ENCODE data around the gene MAP4K4. TPM values are rescaled to one million over a fixed set of nuclear protein-coding genes. Genes with fewer than 3 reads are reported as not detected.
"Not testable (repeated sequence)": the region's sequence is repeated elsewhere in the genome, so short reads cannot be mapped to it uniquely, and the experiment has no call there.

Gene MAP4K4
- total RNA-seq, 4 donors from 2014 or later: 25.7 to 42.3 (median 29.8) TPM

DNA sequence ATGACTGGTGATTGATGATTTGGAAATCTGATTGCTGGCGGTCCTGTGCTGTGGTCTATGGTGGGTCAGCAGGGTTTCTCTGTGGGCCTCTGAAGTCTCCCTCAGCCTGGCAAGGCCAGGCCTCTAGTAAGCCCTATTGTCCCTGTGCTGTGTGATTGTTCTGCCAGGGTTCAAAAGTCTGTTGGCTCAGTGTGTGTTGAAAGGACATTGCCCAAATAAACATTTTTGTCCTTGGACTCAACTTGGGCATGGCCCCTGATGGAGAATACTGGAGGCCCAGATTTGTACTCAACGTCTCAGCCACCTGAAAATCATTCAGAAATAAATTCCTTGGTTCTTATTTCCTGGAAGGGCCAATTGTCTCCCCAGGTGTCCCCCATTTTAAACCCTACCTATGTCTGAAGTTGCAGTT is 74.4 kb downstream of the MAP4K4 start:
- no peak overlapping the region for H3K4me3 ChIP-seq (ENCODE audit: low read depth, poor library complexity, severe bottlenecking)
- TF ChIP-seq POLR2A (IDR thresholded peaks at IDR 0.05): no peak
- TF ChIP-seq, protein P1, sequence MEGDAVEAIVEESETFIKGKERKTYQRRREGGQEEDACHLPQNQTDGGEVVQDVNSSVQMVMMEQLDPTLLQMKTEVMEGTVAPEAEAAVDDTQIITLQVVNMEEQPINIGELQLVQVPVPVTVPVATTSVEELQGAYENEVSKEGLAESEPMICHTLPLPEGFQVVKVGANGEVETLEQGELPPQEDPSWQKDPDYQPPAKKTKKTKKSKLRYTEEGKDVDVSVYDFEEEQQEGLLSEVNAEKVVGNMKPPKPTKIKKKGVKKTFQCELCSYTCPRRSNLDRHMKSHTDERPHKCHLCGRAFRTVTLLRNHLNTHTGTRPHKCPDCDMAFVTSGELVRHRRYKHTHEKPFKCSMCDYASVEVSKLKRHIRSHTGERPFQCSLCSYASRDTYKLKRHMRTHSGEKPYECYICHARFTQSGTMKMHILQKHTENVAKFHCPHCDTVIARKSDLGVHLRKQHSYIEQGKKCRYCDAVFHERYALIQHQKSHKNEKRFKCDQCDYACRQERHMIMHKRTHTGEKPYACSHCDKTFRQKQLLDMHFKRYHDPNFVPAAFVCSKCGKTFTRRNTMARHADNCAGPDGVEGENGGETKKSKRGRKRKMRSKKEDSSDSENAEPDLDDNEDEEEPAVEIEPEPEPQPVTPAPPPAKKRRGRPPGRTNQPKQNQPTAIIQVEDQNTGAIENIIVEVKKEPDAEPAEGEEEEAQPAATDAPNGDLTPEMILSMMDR (IDR thresholded peaks at IDR 0.05): no peak
- no peak for DNase-seq (ENCODE audit: low spot score in 2 of 2)
- WGBS, 2 donors: 97 to 98% methylated on average over 2 of the region's 2 CpGs
- intact Hi-C loops (cut with DNase I; ENCODE audit: low total_unique reads): no loop called here

DNA sequence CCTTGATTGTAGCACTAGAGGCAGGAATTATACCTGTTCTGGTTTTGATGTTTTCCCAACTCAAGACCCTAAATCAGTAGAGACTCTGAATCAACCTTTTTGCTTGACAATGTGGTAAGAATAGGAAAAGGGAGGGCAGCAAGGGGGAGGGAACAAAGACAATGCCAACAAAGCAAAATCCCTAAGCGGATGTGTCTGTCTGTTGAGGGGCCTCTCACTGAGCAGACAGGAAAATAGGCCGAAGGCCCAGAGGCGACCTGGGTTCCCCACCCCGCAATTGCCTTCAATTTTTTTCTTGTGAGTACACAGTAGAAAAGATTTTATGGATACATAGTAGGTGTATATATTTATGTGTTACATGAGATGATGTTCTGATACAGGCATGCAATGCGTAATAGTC is 75.6 kb downstream of the MAP4K4 start:
- no peak for DNase-seq (ENCODE audit: low spot score in 2 of 2)
- intact Hi-C loops (cut with DNase I; ENCODE audit: low total_unique reads): no loop called here
- no peak overlapping the region for H3K4me3 ChIP-seq (ENCODE audit: low read depth, poor library complexity, severe bottlenecking)
- TF ChIP-seq, protein P1 (IDR thresholded peaks at IDR 0.05): no peak
- no peak for TF ChIP-seq POLR2A (IDR thresholded peaks at IDR 0.05)
- 81 to 86% methylated on average over 5 of the region's 5 CpGs for WGBS, 2 donors

DNA sequence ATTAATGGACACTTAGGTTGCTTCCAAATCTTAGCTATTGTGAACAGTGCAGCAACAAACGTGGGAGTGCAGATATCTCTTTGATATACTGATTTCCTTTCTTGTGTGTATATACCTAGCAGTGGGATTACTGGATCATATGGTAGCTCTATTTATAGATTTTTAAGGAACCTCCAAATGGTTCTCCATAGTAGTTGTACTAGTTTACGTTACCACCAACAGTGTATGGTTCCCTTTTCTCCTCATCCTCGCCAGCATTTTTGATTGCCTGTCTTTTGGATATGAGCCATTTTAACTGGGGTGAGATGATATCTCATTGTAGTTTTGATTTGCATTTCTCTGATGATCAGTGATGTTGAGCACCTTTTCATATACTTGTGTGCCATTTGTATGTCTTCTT is 76.5 kb downstream of the MAP4K4 start:
- WGBS, 2 donors: 58 to 61% methylated on average over 3 of the region's 3 CpGs
- H3K4me3 ChIP-seq (ENCODE audit: low read depth, poor library complexity, severe bottlenecking); intact Hi-C loops (cut with DNase I; ENCODE audit: low total_unique reads); DNase-seq (ENCODE audit: low spot score in 2 of 2): not testable (repeated sequence)

DNA sequence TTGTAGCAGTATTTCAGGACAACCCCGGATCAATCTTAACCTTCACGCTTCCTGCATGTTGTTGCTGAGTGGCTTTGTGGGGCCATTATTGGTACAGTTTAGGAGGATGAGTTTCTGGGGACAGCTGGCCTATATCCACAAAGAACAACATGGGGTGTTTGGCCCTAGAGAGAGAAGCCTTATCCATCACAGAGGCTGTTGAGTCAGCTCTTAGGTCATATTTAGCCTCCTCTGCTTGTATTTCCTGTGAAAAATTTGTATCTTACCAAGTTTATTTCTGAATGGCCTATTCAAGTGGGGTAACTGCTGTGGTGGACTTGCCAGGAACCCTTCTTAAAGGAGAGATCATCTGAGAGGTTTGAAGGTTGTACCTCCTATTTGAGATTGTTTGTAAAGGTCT is 77.6 kb downstream of the MAP4K4 start:
- intact Hi-C loops (cut with DNase I; ENCODE audit: low total_unique reads): no loop called here
- no peak for DNase-seq (ENCODE audit: low spot score in 2 of 2)
- no peak overlapping the region for H3K4me3 ChIP-seq (ENCODE audit: low read depth, poor library complexity, severe bottlenecking)
- no peak for TF ChIP-seq POLR2A (IDR thresholded peaks at IDR 0.05)
- TF ChIP-seq, protein P1 (IDR thresholded peaks at IDR 0.05): no peak
- 89 to 95% methylated on average over 2 of the region's 2 CpGs for WGBS, 2 donors

DNA sequence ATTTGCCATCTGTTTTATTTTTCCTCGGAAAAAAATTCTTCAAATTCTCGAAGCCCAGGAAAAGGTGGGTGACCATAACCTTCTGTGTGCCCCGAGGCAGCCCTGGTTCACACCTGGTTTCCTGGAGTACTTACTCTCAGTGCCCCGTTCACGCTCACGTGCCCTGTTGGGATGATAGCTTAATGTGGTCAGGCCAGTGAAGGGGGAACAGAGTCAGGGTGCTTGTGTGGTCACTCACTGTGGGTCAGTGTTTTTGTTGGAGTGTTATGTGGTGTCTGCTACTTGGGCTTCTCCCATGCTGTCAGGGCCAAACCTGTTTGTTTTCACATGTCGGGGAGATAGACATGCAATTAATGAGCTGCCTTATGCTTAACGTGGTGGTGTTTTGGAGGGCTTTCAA is 78.1 kb downstream of the MAP4K4 start:
- no peak for DNase-seq (ENCODE audit: low spot score in 2 of 2)
- intact Hi-C loops (cut with DNase I; ENCODE audit: low total_unique reads): no loop called here
- no peak overlapping the region for H3K4me3 ChIP-seq (ENCODE audit: low read depth, poor library complexity, severe bottlenecking)
- 83 to 86% methylated on average over 8 of the region's 8 CpGs for WGBS, 2 donors
- no peak for TF ChIP-seq POLR2A (IDR thresholded peaks at IDR 0.05)
- TF ChIP-seq, protein P1 (IDR thresholded peaks at IDR 0.05): no peak

DNA sequence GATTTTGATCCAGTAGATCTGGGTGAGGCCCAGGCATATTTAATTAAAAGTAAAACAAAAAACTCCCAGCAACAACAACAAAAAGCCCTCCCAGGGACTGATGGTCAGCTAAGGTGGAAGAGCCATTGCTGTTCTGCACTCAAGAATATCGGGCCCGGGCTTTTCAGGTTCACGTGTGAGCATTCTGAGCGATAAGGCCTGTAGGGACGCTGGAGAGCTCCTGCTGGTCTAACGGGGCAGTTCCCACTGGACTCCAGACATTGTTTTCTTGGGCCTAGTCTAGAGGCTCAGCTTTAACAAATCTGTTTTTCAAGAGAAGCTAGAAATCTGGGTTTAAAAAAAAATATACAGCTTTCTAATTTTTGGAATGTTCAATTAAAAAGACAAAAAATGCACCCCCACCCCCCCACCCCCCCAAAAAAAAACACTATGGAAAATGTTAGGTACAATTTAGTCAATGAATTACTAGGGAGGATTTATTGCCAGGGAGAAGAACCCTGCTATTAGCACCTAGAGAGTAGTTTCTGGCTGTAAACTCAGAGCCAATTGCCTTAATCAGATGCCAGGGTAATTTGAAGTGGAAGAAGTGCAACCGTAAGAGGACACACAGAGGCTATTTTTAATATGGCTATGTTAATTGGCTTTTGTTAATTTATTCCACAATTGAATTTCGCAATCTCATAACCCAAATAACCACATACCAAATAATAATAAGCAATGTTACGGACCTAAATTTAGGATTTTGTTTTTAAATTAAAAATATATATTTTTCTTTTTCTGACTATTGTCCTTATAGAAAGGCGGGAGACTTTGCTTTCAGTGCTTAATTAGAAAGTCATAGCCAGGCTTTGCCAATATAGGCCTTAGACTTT is 78.9 kb downstream of the MAP4K4 start:
- TF ChIP-seq, protein P1 (IDR thresholded peaks at IDR 0.05): no peak
- TF ChIP-seq POLR2A (IDR thresholded peaks at IDR 0.05): no peak
- intact Hi-C loops (cut with DNase I; ENCODE audit: low total_unique reads): no loop called here
- H3K4me3 ChIP-seq (ENCODE audit: low read depth, poor library complexity, severe bottlenecking): no peak overlapping the region
- no peak for DNase-seq (ENCODE audit: low spot score in 2 of 2)
- 65 to 71% methylated on average over 10 of the region's 10 CpGs for WGBS, 2 donors

Measured in lower leg skin (tissue), 4 donors.